GM21526 (cell line): ENCODE measurements around the gene CKMT2.

Source experiments
- ATAC-seq: cut with Tn5 transposase; IDR thresholded peaks from one replicate; pipeline ENCODE4 v1.9.1; 2021; ENCODE audit warnings: moderate library complexity; ENCODE audit not compliant: unreplicated experiment, low FRiP score

The CKMT2 gene

DNA sequence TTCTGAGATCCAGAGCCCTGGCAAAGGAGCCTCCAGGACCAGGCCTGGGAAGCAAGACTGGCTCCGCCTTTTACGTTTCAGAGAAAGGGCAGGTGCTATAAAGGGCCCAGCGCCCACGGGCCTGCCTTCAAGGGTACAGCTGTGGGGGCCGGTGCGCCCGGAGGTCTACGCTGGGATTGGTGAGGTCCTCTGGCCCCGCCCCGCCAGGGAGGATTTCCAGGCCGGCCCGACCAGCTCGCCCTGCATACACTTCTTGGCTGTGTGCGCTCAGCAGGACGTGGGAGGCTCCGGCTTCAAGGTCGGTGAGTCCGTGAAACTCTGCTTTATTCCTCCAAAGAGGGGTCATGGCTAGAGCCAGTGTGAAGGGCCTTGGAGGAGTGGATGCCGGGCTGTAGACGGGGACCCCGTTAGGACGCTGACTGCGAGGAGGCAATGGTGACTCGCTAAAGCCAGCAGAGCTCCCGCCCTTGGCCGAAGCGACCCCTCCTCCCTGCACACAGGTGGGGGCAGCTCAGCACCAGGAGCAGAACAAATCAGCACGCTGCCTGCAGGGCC lies at the start of gene CKMT2:
CKMT2 (plus strand) TSS at position 243 of the 555 bp plus-strand sequence. CDS start 17,811 bp downstream, outside the sequence.
- no peak for ATAC-seq

GRCh38 chr5:81183811-81184748 lies 49.0 kb upstream of the CKMT2 start:
- no peak for ATAC-seq

GRCh38 chr5:81184749-81185110 lies 48.4 kb upstream of the CKMT2 start:
- no peak for ATAC-seq

- ATAC-seq, result no peak
Measured at GRCh38 chr5:81187885-81188284, 45.2 kb upstream of the CKMT2 start.

- no peak for ATAC-seq
Measured at GRCh38 chr5:81188962-81189361, 44.2 kb upstream of the CKMT2 start.

DNA sequence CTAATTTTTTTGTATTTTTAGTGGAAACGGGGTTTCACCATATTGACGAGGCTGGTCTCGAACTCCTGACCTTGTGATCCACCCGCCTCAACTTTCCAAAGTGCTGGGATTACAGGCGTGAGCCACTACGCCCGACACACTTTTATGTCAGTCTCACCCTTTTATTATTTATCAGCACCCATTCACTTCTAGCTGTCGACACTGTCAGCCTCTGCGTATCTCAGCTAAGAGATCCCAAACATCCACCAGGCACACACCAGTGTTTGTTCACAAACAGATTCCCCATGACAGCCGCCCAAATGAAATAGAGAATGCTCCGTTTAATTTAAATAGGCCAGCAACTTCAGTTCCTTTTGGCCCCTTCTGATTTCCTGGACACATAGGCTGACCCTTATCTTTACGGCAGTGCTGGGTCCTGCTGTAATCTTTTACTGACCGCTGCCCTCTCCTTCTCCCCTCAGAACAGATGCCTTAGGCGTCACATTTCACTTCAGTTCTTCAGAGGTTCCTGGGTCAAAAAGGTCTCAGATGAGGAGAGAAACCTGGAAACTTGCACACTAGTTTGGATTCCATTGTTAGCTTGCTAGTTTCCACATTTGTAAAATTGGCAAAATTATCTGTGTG lies 43.1 kb upstream of the CKMT2 start:
- ATAC-seq, result no peak

GRCh38 chr5:81191726-81192372 lies 41.3 kb upstream of the CKMT2 start:
- ATAC-seq, result no peak

DNA sequence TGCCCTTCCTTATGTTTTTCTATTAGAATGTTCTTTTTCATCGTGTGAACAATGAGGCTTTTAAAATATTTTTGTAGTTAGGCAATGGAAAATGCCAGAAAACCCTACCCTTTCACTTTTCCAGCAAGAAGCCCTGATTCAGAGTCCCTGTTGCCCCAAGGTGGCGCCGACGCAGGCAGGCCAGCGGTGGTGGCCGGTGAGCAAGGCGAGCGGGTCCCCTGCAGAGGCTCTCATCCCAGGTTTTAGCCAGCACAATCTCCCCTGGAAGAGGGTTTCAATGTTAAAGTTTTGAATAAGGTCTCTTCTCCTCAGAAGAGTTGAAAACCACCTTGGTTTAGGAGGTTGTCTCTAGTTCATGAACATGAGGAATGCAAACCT lies 40.8 kb upstream of the CKMT2 start:
- no peak for ATAC-seq

- ATAC-seq, result peak; percentile 90
Measured at GRCh38 chr5:81194633-81195334, 38.3 kb upstream of the CKMT2 start.

DNA sequence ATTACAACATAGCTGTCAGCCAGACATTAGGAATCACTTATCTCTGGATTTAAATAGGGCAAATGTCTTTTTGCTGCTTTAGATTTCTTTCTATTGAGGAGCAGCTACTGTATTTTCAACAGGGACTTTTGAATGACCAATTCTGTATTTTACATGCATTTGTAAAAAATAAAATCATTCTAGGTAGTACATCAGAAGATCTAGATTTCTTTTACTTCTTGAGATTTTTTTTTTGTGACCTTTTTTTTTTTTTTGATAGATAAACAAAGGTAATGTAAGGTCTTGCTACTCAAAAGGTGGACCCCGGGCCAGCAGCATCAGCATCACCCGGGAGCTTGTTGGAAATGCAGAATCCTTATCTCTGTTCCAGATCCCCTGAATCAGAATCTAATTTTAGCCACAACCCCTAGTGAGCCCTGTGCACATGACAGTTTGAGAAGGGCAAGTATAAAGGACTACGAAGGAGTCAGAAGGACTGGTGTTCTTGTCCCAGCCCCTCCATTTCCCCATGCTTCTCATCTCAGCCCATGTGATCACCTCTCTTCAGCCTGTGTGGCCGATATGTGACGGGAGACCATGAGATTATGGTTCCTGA lies 37.7 kb upstream of the CKMT2 start:
- no peak for ATAC-seq

GRCh38 chr5:81202655-81203054 lies 30.5 kb upstream of the CKMT2 start:
- ATAC-seq, result no peak

GRCh38 chr5:81203729-81204128 lies 29.4 kb upstream of the CKMT2 start:
- ATAC-seq, result no peak

GRCh38 chr5:81204205-81204604 lies 28.9 kb upstream of the CKMT2 start:
- no peak for ATAC-seq

DNA sequence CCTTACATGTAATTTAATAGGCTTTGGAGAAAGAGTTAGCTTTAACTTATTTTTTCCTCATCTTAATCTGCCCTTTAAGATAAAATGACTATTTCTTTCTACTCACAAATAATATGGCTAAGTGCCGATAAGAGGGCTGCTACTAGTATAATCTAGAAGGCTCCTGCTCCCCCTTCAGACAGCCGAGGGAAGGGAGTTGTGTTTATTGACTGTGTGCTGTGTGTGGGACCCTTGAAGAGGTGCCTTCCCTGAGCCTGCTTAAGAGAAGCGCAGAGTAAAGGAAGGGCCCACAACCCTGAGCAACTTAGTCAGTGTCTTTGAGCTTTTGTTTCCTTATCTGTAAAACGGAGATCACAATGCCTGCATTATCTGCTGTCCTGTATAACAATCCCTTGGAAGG lies 28.1 kb upstream of the CKMT2 start:
- ATAC-seq, result no peak

DNA sequence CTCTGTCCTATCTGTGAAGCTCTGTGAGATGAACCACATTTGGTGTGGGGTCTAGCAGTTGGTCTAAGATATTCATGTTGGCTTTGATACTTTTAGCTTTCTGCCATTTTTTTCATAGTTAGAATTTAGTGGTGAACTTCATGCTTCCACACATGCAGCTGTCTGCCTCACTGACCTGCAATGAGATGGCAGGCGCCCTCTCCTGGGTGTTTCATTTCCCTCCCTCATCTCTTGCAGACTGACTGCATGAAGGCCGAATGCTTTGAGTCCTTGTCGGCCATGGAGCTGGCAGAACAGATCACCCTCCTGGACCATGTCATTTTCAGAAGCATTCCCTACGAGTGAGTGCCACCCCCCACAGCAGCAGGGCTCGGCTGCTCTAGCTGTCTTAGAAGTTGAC lies 26.1 kb upstream of the CKMT2 start:
- no peak for ATAC-seq

DNA sequence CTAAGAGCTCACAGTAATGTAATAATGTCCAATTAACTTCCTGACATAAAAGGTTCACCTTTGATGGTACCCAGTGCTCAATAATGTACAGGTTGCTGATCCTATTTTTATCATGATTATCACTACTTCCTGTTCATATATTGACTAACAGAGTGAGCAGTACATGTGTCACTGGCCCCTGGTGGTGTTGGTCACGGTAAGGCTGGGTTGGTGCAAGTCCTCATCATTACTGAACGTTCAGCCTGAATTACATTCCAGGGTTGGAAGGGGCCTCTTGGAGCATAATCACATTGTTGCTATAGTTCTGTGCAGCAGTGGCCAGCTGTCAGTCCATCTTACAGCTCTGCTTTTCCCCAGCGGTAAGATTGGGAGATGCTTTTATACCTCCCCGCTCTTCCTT lies 24.2 kb upstream of the CKMT2 start:
- no peak for ATAC-seq

DNA sequence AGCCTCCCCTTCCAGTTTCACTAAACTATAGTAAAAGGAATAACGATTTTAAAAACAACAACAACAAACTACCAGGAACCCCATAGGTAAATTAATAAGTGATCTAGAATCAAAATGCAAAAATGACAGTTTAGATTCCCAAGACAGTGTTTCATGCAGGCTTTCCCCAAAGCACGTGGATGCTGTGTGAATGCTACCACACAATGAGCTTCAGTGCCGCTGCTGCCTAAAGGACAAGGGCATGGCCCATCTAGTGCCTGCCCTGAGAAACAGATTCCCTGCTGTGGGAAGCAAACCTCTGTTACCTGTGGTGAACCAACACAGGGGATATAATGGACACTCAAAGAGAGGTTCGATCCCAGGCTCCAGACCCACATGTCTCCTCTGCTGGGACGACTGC lies 23.7 kb upstream of the CKMT2 start:
- no peak for ATAC-seq

- no peak for ATAC-seq
Measured at GRCh38 chr5:81209869-81210493, 23.1 kb upstream of the CKMT2 start.

DNA sequence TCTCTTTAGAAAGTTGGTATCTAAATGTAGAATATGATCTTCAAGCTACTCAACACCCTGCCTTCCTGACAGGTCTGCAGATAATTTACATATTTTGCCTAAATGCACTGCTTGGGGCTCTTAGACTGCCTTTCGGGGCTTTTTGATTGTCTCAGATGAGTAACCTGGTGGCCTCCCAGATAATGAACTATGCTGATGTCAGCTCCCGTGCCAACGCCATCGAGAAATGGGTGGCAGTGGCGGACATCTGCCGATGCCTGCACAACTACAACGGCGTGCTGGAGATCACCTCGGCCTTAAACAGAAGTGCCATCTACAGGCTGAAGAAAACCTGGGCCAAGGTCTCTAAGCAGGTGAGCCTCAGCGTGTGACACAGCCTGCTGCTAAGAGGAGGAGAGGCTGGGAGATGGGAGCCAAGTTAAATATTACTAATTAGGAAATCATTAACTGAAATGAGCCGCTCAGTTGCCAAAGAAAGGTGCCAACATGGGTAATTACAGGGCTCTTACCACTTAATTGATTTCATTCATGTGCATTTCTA lies 20.8 kb upstream of the CKMT2 start:
- peak; percentile 41 for ATAC-seq

- no peak for ATAC-seq
Measured at GRCh38 chr5:81213070-81213469, 20.1 kb upstream of the CKMT2 start.
